HEK293 (cell line): ENCODE data around the gene C3.
A peak's percentile ranks its signal among the peaks of the same experiment; 100 is the strongest.

Source experiments
- CTCF ChIA-PET: fragments of 350-600 bp; formaldehyde crosslinking; extraction: SDS; loops from one replicate; lab custom pipeline; 2021; ENCODE audit warnings: antibody characterized with exemption; lab: Yijun Ruan, JAX
- POLR2A ChIA-PET: fragments of 300-600 bp; formaldehyde crosslinking; extraction: SDS; loops from one replicate; lab custom pipeline; 2020; ENCODE audit warnings: antibody characterized with exemption, inconsistent platforms; lab: Yijun Ruan, JAX
- H3K27ac ChIP-seq: fragments of 200-500 bp; sonication (Bioruptor generic); 2 replicates; pipeline ENCODE4 v1.5.1; 2014; ENCODE audit warnings: low read depth, low read length, control low read depth, inconsistent platforms; ENCODE audit errors: extremely low read depth
- H3K36me3 ChIP-seq, 2 experiments: fragments of 200-500 bp in 1 of 2; sonication (Bioruptor generic) in 1 of 2; 1 replicate in 1 of 2; 2 replicates in 1 of 2; pipeline ENCODE4 v1.5.1; 2014 to 2017; ENCODE audit warnings: inconsistent platforms in 2 of 2, low read length in 2 of 2; ENCODE audit not compliant: control insufficient read depth in 2 of 2, insufficient read depth in 1 of 2
- H3K4me1 ChIP-seq: fragments of 200-500 bp; sonication (Bioruptor generic); 2 replicates; pipeline ENCODE4 v1.5.1; 2014; ENCODE audit warnings: mild to moderate bottlenecking, low read length, inconsistent platforms; ENCODE audit not compliant: control insufficient read depth, insufficient read depth
- H3K4me3 ChIP-seq: 2 replicates; pipeline ENCODE4 v1.5.1; 2011; ENCODE audit warnings: low read depth, mild to moderate bottlenecking, control low read depth, low read length, moderate library complexity
- H3K9me3 ChIP-seq: fragments of 200-500 bp; sonication (Bioruptor generic); 2 replicates; pipeline ENCODE4 v1.5.1; 2014; ENCODE audit warnings: low read depth, low read length, inconsistent platforms; ENCODE audit not compliant: control insufficient read depth, insufficient read depth
- PRDM2 ChIP-seq: fragments of 450-650 bp; formaldehyde crosslinking; IDR thresholded peaks from 2 replicates; pipeline ENCODE4 v1.5.1; 2016; ENCODE audit warnings: missing biosample characterization, missing genetic modification characterization, borderline replicate concordance
- RBAK ChIP-seq: fragments of 450-650 bp; formaldehyde crosslinking; IDR thresholded peaks from 2 replicates; pipeline ENCODE4 v1.5.1; 2016; ENCODE audit warnings: missing biosample characterization, missing genetic modification characterization
- SP7 ChIP-seq: fragments of 450-650 bp; formaldehyde crosslinking; IDR thresholded peaks from 2 replicates; pipeline ENCODE4 v1.5.1; 2016; ENCODE audit warnings: missing biosample characterization, missing genetic modification characterization
- ZBTB21 ChIP-seq: fragments of 450-650 bp; formaldehyde crosslinking; IDR thresholded peaks from 2 replicates; pipeline ENCODE4 v1.5.1; 2017; ENCODE audit warnings: missing biosample characterization, missing genetic modification characterization
- ZBTB48 ChIP-seq: fragments of 450-650 bp; formaldehyde crosslinking; IDR thresholded peaks from 2 replicates; pipeline ENCODE4 v1.5.1; 2016; ENCODE audit warnings: missing biosample characterization, missing genetic modification characterization
- ZFP41 ChIP-seq: fragments of 450-650 bp; formaldehyde crosslinking; IDR thresholded peaks from 2 replicates; pipeline ENCODE4 v1.5.1; 2016; ENCODE audit warnings: missing biosample characterization, missing genetic modification characterization, borderline replicate concordance
- ZNF112 ChIP-seq: fragments of 450-650 bp; formaldehyde crosslinking; IDR thresholded peaks from 2 replicates; pipeline ENCODE4 v1.5.0; 2017; ENCODE audit warnings: missing biosample characterization, missing genetic modification characterization
- ZNF114 ChIP-seq: fragments of 450-650 bp; formaldehyde crosslinking; IDR thresholded peaks from 2 replicates; pipeline ENCODE4 v1.5.0; 2017; ENCODE audit warnings: missing biosample characterization, missing genetic modification characterization
- ZNF121 ChIP-seq: fragments of 450-650 bp; formaldehyde crosslinking; IDR thresholded peaks from 2 replicates; pipeline ENCODE4 v1.5.1; 2016; ENCODE audit warnings: missing biosample characterization, missing genetic modification characterization
- ZNF148 ChIP-seq: fragments of 450-650 bp; formaldehyde crosslinking; IDR thresholded peaks from 2 replicates; pipeline ENCODE4 v1.5.0; 2017; ENCODE audit warnings: missing biosample characterization, missing genetic modification characterization, borderline replicate concordance
- ZNF174 ChIP-seq: fragments of 450-650 bp; formaldehyde crosslinking; IDR thresholded peaks from 2 replicates; pipeline ENCODE4 v1.5.0; 2017; ENCODE audit warnings: missing biosample characterization, mild to moderate bottlenecking, missing genetic modification characterization
- ZNF221 ChIP-seq: fragments of 450-650 bp; formaldehyde crosslinking; IDR thresholded peaks from 2 replicates; pipeline ENCODE4 v1.5.1; 2017; ENCODE audit warnings: missing biosample characterization, missing genetic modification characterization, borderline replicate concordance
- ZNF26 ChIP-seq: fragments of 450-650 bp; formaldehyde crosslinking; IDR thresholded peaks from 2 replicates; pipeline ENCODE4 v1.5.1; 2016; ENCODE audit warnings: missing biosample characterization, missing genetic modification characterization
- ZNF266 ChIP-seq: fragments of 450-650 bp; formaldehyde crosslinking; IDR thresholded peaks from 2 replicates; pipeline ENCODE4 v1.5.1; 2016; ENCODE audit warnings: missing biosample characterization, missing genetic modification characterization, low read depth
- ZNF449 ChIP-seq: fragments of 450-650 bp; formaldehyde crosslinking; IDR thresholded peaks from 2 replicates; pipeline ENCODE4 v1.5.1; 2017; ENCODE audit warnings: missing biosample characterization, mild to moderate bottlenecking, missing genetic modification characterization, moderate library complexity
- ZNF529 ChIP-seq: fragments of 450-650 bp; formaldehyde crosslinking; IDR thresholded peaks from 2 replicates; pipeline ENCODE4 v1.5.1; 2017; ENCODE audit warnings: missing genetic modification characterization, missing biosample characterization; ENCODE audit not compliant: insufficient replicate concordance
- ZNF621 ChIP-seq: fragments of 450-650 bp; formaldehyde crosslinking; IDR thresholded peaks from 2 replicates; pipeline ENCODE4 v1.5.1; 2017; ENCODE audit warnings: missing biosample characterization, missing genetic modification characterization
- ZNF624 ChIP-seq: fragments of 450-650 bp; formaldehyde crosslinking; IDR thresholded peaks from 2 replicates; pipeline ENCODE4 v1.5.1; 2017; ENCODE audit warnings: missing biosample characterization, missing genetic modification characterization
- ZNF660 ChIP-seq: fragments of 450-650 bp; IDR thresholded peaks from 2 replicates; pipeline ENCODE4 v1.5.1; 2018; ENCODE audit warnings: missing biosample characterization, mild to moderate bottlenecking, missing genetic modification characterization
- ZNF664 ChIP-seq: fragments of 450-650 bp; formaldehyde crosslinking; IDR thresholded peaks from 2 replicates; pipeline ENCODE4 v1.5.1; 2016; ENCODE audit warnings: missing biosample characterization, missing genetic modification characterization
- ZNF747 ChIP-seq: fragments of 450-650 bp; formaldehyde crosslinking; IDR thresholded peaks from 2 replicates; pipeline ENCODE4 v1.5.1; 2016; ENCODE audit warnings: missing biosample characterization, missing genetic modification characterization
- ZNF76 ChIP-seq: fragments of 450-650 bp; formaldehyde crosslinking; IDR thresholded peaks from 2 replicates; pipeline ENCODE4; 2016; ENCODE audit warnings: low read depth, missing biosample characterization, missing genetic modification characterization, borderline replicate concordance
- ZNF843 ChIP-seq: fragments of 450-650 bp; formaldehyde crosslinking; IDR thresholded peaks from 2 replicates; pipeline ENCODE4 v1.5.1; 2016; ENCODE audit warnings: missing biosample characterization, missing genetic modification characterization

C3 gene

GRCh38 chr19:6768236-6768785 is 47.9 kb upstream of the C3 start:
- H3K27ac ChIP-seq, result no peak overlapping the region
- POLR2A ChIA-PET, result interaction anchor here (1.1 to 2.3 kb wide), 3 partner anchors 24 to 238 kb away, joined by 3 to 11 read pairs (median 4); partner anchors contain the start of gene TNFSF9
- H3K4me1 ChIP-seq, result no peaks in the 10 kb centered on the region; the same call in 1 of the 2 replicates
- H3K9me3 ChIP-seq, result no peaks in the 10 kb centered on the region
- no peak overlapping the region for H3K4me3 ChIP-seq
- H3K36me3 ChIP-seq, result no peaks in the 10 kb centered on the region
- TF ChIP-seq ZNF449 (tag by site-specific recombination) (no peak), ZNF121 (tag by site-specific recombination) (peak; percentile 96), ZNF114 (no peak), RBAK (tag by site-specific recombination) (no peak), ZNF529 (tag by site-specific recombination) (no peak), PRDM2 (tag by site-specific recombination) (no peak), ZNF747 (tag by site-specific recombination) (no peak), ZNF112 (tag by site-specific recombination) (no peak), ZNF148 (tag by site-specific recombination) (no peak), ZNF660 (tag by site-specific recombination) (no peak), ZNF76 (tag by site-specific recombination) (no peak), ZBTB21 (tag by site-specific recombination) (0 out of 2 replicates have a peak, but pooled peaks have one; percentile 1), ZFP41 (no peak), ZNF843 (tag by site-specific recombination) (no peak), ZNF26 (tag by site-specific recombination) (no peak), ZNF221 (no peak), ZNF621 (tag by site-specific recombination) (no peak), ZNF266 (tag by site-specific recombination) (no peak), ZNF664 (tag by site-specific recombination) (peak; percentile 65; the same call in 1 of the 2 replicates), ZNF624 (tag by site-specific recombination) (no peak), SP7 (tag by site-specific recombination) (no peak), ZNF174 (no peak), ZBTB48 (tag by site-specific recombination) (no peak)
- CTCF ChIA-PET, result interaction anchor here (0.6 to 1.8 kb wide), 10 partner anchors 7 to 268 kb away, joined by 3 to 19 read pairs (median 4); partner anchors contain the start of gene GPR108
